Upper lobe of left lung (tissue), 4 donors: Measurements from ENCODE around the gene SZT2.

Source experiments
- EP300 ChIP-seq, 4 donors: sonication (generic); formaldehyde crosslinking; IDR thresholded peaks; one replicate each; pipeline ENCODE4 v1.5.1; 2017; ENCODE audit warnings: antibody characterized with exemption in 4 of 4, control low read depth in 2 of 4
- POLR2A ChIP-seq, 4 donors: fragments of 450-650 bp; IDR thresholded peaks; one replicate each; pipeline ENCODE4 v1.5.1; 2016 to 2017; ENCODE audit warnings: antibody characterized with exemption in 4 of 4, mild to moderate bottlenecking in 2 of 4
- POLR2AphosphoS5 ChIP-seq, 2 donors: sonication (generic); formaldehyde crosslinking; IDR thresholded peaks; one replicate each; pipeline ENCODE4 v1.5.1; 2017; ENCODE audit warnings: antibody characterized with exemption in 2 of 2
- TF ChIP-seq, protein P1 (sequence below), 6 experiments: fragments of 450-650 bp in 4 of 6; fragments of 200-600 bp in 2 of 6; sonication (generic) in 2 of 6; IDR thresholded peaks; one replicate each; pipeline ENCODE4 v1.5.1; 2016 to 2019; ENCODE audit warnings: antibody characterized with exemption in 6 of 6

- TF ChIP-seq, protein P1, sequence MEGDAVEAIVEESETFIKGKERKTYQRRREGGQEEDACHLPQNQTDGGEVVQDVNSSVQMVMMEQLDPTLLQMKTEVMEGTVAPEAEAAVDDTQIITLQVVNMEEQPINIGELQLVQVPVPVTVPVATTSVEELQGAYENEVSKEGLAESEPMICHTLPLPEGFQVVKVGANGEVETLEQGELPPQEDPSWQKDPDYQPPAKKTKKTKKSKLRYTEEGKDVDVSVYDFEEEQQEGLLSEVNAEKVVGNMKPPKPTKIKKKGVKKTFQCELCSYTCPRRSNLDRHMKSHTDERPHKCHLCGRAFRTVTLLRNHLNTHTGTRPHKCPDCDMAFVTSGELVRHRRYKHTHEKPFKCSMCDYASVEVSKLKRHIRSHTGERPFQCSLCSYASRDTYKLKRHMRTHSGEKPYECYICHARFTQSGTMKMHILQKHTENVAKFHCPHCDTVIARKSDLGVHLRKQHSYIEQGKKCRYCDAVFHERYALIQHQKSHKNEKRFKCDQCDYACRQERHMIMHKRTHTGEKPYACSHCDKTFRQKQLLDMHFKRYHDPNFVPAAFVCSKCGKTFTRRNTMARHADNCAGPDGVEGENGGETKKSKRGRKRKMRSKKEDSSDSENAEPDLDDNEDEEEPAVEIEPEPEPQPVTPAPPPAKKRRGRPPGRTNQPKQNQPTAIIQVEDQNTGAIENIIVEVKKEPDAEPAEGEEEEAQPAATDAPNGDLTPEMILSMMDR (IDR thresholded peaks at IDR 0.05), result no peak
- TF ChIP-seq POLR2A (IDR thresholded peaks at IDR 0.05) (no peak), POLR2AphosphoS5 (IDR thresholded peaks at IDR 0.05) (no peak), EP300 (IDR thresholded peaks at IDR 0.05) (no peak)
Measured at GRCh38 chr1:43472087-43472462, 82.4 kb downstream of the SZT2 start.
